ENCODE results near the gene CORO2A.

Gene CORO2A

DNA sequence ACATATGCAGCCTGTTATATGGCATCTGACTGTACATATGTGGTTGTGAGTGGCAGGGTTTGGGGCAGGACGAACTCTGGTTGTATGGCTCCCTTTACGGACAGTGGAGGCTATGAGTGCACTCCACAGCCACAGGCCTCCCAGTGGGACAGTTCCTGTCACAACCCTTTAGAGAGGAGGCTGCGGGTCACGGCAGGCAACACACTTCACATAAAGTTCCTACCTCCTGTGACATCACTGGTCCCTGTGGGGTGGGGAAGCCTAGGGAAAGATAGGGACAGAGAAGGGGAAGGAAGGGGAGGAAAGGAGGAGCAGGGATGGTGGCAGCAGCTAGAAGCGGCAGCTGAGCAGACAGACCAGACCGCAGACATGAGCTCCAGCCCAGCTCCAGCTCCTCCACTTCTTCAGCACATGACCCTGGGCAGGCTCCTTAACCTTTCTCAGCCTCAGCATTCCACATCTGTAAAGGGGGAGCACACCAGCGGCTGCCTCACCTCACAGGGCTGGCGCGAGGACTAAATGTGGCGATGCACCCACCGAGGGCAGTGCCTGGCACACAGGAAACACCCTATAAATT, 27.4 kb upstream of the CORO2A start:
- no peak for DNase-seq

DNA sequence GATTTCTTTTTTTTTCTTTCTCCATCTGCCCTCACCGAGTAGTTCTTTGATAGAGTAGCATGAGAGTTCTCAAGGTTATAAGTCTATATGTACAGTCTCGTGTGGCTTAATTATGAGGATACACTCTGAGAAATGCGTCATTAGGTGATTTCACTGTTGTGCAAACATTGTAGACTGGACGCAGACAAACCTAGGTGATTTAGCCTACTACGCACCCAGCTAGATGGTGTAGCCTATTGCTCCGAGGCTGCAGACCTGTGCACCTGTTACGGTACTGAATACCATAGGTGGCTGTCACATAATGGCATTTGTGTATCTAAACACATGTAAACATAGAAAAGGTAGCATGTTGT, 26.9 kb upstream of the CORO2A start:
- DNase-seq, result no peak

DNA sequence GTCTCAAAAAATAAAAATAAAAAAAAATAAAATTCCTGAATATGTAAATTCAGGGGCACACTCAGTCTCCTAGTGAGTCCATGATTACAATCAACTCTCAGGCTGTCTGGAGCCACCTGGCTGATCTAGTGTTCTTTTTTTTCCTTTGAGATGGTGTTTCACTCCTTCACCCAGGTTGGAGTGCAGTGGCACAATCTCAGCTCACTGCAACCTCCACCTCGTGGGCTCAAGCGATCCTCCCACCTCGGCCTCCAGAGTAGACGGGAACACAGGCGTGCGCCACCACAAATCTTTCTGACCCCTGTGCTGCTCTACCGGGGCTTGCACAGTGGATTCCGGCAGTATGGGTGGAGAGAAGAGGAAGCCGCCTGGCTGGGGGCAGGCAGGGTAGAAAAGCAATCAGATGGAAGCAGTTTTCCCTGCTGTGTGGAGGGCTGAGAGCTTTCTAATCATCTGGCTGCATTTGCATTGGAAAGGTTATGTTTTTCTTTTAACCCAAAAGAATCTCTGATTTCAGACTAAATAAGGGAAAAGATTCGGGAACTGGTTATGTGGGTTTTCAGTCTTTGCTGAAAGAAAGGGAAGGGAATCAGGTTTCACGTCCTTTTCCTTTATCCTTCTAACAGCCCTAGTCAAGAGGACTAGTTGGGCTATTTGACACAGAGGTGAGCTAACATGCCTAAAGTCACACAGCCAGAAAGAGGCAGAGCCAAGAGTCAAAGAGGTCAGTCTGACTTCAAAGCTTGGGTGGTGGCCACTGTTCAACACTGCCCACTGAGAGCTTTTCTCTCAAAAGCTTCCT, 26.3 kb upstream of the CORO2A start:
- no peak for DNase-seq

DNA sequence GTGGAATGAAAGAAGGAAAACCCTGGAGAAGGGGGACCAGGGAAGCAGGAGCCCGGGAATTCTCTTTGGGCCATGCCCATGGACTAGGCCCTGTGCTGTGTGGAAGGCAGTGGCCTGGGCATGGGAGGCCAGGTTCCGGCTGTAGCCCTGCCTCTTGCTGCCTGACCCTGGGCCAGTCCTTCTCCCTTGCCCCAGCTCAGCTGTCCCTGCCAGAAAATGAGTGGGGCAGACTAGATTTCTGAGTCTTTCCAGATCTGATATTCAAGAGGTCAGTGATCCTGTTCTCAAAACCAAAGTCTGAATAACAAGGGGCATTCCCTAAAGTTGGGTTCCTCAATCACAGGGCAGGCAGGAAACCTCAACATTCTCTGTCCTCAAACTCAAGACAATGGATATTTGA, 24.8 kb upstream of the CORO2A start:
- DNase-seq, result no peak

DNA sequence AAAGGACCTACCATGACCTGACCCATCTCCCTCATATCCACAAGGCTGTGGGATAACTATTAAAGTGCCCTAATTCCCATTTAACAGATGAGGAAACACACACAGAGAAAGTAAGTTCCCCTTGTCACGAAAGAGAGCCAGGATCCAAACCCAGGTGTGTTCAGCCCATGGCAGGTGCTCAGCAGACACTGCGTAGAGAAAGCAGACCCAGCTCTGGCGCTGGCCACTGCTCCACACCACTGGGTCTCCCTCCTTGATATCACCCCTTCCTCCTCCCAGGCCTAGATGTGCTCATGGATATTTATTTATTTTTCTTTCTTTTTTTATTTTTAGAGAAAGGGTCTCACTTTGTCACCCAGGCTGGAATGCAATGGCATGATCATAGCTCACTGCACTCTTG, 24.0 kb upstream of the CORO2A start:
- DNase-seq, result no peak

DNA sequence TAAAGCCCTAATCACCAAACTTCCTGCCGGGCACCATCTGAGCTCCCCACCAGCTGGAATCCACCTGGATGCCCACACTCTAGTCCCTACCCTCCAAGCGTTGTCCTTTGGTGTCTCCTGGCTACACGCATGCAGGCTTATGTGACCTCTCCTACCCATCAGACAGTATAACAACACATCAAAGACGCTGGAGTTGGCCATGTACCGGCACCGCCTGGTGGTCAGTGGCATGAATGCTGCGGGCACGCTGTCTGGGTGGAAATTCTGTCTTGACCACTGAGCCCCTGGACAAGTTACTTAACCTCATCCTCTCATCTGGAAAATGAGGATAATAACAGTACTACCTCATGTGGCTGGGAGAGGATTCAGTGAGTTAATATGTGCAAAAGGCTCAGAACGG, 23.4 kb upstream of the CORO2A start:
- no peak for DNase-seq

DNA sequence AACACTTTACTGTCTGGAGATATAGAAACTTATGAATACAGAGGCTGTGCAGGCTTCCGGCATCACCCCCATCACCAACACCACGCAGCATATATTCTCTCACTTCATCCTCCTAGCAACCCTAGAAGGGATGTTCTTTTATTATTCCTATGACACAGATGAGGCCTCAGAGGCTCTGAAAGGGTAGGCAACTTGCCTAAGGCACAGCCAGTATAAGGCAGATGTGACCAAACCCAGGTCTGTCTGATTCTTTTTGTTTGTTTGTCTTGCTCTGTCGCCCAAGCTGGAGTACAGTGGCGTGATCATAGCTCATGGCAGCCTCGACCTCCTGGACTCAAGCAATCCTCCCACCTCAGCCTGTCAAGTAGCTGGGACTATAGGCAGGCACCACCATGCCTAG, 22.8 kb upstream of the CORO2A start:
- no peak for DNase-seq

DNA sequence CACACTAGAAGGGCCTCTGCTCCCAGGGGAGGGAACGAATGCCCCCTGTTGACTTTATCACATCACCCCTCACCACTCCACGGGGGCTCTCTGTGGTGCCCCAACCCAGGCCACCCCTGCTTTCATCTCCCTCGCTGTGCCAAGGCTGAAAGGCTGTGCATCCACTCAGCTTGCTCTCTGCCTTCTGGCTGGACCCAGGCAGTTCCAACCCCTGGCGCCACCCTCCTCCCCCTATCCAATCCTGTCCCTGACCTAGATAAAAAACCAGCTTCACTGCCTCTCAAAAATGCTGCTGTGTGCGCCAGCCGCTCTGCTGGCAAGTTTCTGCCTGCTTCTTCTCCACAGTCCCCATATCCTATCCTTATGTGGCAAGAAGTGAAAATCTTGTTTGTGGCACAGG, 22.4 kb upstream of the CORO2A start:
- DNase-seq, result no peak

DNA sequence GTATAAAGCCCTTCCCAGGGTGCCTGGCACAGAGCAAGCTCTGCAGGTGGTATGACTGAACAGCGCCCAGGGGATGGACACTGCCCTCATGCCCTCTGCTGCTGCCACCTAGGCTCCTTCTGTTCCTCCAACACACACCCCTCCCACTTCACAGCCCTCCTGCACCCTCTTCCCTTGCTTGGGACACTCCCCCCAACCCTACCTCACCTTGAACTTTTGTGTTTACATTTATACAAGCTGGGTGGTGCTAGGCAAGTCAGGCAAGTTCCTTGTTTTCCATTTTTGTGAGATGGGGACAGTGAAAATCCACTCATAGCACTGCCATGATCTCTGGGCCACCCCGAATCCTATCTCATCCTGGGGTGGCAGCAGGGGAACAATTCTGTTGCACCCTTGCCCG, 18.8 kb upstream of the CORO2A start:
- DNase-seq, result no peak

DNA sequence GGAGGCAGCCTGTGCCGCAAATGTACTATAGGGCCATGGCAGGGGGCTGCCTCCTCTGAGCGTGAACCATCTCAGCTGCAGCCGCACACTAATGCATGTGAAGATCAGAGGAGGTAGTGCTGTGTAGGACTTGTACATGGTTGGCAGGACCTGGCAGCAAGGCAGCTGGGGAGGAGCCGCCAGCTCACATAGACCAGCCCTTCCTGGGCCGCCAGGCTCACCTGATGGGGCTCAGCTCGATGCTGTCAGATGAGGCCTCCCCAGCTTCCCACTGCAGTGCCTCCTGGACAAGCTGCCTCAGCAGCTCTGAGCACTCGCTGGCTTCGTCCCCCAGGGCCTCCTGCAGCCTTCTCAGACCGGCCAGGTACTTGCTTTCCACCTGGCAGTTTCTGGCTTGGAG, 18.0 kb upstream of the CORO2A start:
- DNase-seq, result no peak

DNA sequence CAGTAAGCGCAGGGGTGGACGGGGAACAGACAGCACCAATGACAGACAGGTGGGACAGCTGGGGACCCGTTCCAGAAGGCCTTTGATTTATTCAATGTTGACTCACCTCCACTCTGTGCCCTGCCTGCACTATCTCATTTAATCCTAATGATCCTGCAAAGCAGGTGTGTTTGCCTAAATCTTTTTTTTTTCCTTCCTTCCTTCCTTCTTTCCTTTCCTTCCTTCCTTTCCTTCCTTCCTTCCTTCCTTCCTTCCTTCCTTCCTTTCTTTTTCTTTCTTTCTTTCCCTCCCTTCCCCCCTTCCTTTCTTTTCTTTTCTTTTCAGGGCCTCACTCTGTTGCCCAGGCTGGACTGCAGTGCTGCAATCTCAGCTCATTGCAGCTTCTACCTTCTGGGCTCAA, 17.1 kb upstream of the CORO2A start:
- DNase-seq, result no peak

DNA sequence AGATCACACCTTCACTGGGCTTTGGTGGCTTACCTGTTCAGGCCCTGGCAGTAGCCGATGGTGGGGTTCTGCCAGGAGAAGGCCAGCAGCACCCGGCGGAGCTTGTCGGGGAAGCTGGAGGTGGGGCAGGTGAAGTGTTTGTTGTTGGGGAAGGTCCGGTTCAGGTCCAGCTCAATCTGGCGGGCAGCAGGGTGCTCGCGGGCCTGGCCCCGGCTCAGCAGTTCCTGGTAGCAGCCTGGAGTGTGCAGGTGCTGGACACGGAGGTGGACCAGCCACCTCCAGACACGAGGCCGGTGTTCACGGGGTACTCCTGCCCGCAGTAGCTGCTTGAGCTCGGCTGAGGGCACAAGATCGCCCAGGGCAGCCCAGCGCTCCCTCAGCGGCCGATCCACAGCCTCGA, 16.2 kb upstream of the CORO2A start:
- DNase-seq, result no peak

DNA sequence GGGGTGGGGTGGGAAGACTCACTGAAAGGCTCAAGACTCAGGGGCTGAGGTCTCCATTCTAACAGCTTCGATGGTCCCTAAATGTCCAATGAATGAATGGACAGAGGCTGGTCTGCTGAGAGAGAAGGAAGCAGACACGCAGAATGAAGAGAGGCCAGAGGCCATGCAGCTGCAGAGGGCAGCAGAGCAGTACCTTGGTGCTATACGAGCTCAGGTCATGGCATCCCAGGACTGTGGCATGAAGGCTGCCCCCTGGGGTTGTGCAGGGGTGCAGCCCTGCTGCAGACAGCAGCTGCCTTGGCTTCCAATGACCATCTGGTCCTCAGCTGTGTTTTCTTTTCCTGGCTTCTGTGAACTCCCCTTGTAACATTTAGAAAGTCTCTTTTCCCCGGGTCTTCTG, 15.2 kb upstream of the CORO2A start:
- no peak for DNase-seq

DNA sequence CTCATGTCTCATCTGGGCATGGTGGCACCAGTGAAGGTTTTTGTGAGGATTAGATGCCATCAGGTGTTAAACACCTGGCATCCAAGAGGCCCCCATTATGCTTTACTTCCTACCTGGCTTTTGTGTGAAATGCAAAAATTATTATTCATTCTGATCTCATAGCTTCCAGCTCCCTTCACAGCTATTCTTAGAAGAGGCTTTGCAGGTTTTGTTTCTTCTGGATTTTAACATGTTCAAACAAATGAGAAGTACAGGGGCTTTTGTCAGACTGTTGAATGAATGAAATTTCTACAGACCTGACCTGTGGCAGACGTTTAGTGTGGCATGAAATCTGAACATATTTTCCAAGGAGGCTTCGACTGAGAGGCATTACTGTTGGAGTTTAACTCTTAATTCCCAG, 14.3 kb upstream of the CORO2A start:
- no peak for DNase-seq

DNA sequence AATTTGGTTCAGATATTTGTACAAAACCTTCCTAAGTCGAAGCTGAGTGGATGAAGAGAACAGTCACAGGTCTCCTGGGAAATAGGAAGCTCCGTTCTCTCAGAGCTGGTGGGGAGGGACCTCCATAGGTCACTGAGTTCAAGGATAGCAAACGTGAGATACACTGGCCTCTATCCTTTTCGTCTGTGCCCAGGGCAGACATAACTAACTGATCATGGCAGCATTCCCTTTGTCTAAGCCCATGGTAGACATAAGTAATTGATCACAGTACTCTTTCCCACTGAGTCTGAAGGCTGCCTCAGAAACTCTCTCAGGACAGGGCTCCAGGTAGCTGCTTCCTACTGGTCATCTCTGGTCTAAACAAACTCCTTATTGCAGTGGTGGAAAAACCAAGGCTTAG, 12.3 kb upstream of the CORO2A start:
- DNase-seq, result no peak

DNA sequence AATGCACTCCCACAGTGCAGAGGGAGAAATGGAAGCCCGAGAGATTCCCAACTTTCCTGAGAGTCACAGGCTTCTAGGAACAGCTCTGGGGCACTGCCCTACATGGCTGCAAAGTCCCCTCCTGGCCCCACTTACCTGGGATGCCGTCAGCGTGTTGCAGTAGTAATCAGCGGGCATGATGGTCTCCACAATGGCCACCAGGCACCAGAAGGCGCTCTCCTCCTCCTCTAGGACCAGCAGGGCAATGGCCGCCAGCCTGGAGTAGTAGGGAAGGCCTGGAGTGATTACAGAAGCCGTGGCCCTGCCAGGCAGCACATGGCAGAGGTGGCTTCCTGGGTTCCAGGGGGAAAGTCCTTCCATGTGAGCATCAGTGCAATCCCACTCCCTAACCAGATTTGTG, 10.7 kb upstream of the CORO2A start:
- DNase-seq, result no peak

DNA sequence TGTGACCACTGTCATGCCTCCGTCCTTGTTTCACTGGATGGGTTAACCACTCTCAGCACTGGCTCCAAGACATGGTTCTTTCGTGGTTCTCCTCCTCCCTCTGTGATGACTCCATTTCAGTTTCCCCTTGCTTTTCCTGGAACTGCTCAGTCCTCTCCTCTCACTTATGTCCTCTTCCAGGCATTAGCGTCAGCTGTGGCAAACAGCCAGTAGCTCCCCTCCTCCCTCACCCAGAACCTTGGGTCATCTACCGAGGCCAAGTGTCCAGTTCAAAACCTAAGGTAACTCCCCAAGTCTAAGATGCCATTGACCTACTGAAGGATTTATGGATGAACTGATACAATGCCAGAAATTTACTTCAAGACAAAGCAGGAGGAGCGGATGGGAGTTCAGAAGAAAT, 9.8 kb upstream of the CORO2A start:
- no peak for DNase-seq

DNA sequence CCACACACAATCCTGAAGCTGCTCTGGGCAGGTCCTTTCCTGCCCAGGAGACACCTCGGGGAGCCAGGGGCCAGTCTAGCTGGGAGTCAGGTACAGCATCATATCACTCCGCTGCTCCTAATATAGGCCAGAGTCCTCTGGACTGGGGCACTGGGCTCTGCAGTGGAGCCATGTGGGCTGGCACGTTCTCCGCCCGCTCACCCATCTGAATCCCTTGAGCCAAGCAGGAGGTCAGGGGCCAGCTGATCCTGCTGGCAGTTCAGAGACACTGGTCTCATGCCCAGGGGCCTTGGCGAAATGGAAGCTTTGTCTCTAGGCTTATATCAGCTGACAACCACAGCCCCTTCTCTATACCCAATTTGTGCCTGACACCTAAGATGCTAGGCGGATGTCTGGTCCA, 9.3 kb upstream of the CORO2A start:
- no peak for DNase-seq

DNA sequence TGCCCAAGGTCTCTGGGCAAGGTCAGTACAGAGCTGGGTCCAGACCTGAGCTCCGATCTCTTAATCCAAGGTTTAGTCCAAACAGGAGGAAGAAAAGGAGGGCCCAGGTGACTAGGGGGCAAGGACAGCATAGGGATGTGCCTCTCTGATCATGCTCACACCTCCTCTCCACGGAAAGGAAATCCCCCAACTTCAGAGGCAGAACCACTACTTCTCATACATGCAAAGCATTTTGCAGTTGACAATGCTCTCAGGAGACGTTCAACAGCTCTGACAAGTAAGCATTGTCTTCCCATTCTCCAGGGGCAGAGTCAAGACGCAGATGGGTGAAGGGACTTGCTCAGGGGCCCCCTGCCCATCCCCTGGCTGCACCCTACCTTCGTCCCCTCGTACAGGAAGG, 8.7 kb upstream of the CORO2A start:
- no peak for DNase-seq

DNA sequence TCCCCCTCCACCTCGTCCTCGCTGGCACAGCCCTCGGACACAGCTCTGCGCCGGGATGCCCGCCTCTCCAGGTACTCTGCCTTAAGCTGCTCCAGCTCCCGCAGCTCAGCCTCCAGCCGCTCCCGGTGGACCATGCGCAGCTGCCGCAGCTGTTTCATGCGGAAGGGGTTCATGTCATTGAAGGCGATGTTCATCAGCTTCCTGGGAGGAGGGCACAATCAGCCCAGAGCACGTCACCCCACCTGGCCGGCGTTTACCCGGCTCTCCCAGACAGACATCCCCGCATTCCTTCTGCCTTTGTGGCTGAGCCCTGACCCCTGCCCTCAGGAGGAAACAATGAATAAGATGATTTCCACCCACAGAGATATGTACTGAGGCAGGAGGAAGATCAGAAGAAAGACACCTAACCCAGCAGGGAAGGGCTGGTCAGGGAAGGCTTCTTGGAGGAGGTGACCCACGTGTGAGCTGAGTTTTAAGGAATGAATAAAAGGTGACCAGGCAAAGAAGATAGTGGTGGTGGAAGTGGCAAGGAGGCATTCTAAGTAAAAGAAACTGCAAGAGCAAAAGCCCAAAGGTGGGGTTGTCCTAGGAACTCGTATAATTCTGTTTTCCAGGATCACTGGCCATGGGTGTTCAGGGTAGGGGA, 7.1 kb upstream of the CORO2A start:
- no peak for DNase-seq

DNA sequence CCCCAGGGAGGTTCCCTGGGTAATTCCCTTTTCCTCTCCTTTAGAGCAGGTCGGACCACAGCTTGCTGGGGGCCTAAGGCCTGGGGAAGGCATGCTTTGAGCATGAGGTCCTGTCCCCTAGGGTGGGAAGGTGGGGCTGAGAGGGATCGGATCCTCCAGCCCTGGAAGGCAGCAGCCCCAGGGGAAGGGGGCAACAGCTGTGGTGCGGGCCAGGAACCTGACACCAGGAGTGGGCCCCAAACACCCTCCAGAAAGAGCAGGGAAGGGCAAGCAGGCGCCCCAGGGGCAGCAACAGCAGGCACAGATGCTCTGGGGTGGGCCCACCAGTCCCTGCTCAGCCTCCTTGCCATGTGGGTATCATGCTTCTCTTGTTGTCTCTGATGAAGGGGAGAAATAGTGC, 3.2 kb upstream of the CORO2A start:
- no peak for DNase-seq

DNA sequence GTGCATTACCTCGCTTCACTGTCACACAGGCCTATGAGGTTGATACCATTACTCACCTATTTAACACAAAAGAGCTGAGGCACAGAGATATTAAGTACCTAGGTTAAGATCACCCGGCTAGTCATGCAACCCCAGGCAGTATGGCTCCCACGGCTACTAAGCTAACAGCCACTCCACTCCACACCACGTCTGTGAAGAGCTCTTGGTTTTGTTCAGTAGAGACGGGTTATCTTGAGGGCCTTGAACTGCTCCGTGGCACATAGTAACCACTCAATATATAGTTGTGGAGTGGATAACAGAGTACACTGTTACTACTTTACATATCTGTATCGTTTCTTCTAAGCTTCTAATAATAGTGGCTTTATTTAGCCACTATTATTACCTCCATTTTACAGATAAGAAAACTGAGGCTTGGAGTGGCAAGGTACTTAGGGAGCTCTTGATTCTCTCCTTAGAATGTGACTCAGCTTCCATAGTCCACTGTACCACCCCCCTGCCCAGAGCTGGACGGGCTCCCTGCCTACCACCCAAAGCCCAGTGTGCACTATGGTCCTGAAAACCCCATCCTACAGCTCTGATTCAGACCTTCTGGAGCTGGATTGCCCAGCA, 1.0 kb upstream of the CORO2A start:
- no peak for DNase-seq

DNA sequence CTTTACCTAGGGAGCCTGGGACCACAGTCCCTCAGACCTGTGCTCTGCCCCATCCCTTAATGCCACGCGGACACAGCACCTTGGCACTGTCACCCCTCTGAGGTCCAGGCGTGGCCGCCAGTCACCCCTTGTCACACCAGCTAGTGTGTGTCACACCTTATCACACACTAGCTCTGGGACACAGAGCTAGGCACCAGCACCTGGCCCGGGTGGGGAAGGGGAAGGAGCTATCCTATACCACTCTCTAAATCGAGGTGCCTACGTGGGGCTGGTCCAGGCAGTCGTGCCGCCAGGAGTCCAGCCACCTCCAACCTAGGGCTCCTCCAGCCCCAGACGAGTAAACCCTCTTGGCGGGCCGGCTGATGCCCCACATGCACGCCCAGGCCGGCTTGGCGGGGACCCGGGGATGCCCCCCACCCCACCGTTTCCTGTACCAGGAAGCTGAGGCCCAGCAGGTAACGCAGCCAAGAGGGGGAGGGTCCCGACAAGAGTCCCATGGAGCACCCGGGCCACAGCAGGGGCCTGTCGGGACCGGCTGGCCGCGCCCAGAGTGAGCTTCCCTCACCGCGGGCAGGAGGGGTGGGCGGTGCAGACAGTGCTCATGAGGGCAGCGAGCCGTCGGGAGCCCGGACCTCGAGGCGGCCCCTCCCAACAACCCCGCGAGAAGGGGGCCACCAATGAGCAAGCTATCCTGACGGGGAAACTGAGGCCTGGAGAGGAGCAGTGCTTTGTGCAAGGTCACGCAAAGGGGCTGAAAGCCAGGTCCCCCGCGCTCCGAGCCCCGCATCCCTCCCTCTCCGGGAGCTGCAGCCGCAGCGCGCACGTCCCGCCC, 550 bp downstream of the CORO2A start:
- DNase-seq, result peak; percentile 28

All from NCI-H1436 (cell line).